ENCODE results near the gene NAV2. TPM values are rescaled to one million over a fixed set of nuclear protein-coding genes. Genes with fewer than 3 reads are reported as not detected.

Gene NAV2
- polyA plus RNA-seq, 1 donor (not counting 4 experiments of a cell fraction or from before 2014, with no cell fraction given), result 4.0 TPM

DNA sequence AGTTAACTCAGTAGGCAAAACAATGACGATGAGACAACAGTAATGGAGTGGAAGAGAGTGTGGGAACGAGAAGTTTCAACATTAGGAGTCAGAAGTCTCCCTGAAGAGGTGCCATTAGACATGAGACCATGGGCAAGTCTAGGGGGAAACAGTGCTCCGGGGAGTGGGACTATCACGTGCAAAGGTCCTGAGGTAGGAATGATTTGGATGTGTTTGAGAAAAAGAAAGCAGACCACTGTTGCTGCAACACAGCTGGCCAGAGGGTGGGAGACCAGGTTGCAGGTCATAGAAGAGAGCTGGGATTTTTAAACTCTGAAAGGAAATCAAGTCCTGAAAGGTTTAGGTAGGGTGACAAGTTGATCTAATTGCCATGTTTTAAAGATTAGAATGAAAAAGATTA is 63.0 kb downstream of the NAV2 start:
- Histone ChIP-seq H4K20me1 (ENCODE audit: control insufficient read depth, extremely low read depth, insufficient read depth, low read length) (no peaks in the 10 kb centered on the region), H3K27ac (ENCODE audit: control insufficient read depth, insufficient read depth, low read length) (no peak overlapping the region), H3K27me3 (ENCODE audit: control insufficient read depth, extremely low read depth, insufficient read depth, low read length) (peaks cover 35% of the 10 kb centered on the region), H3K4me2 (ENCODE audit: control insufficient read depth, extremely low read depth, insufficient read depth, low read depth, low read length) (no peak overlapping the region), H3K4me3 (ENCODE audit: control insufficient read depth in 2 of 3, extremely low read depth in 1 of 3, insufficient read depth in 2 of 3, low read depth in 1 of 3, low read length in 3 of 3) (no peak overlapping the region), H3K79me2 (ENCODE audit: control insufficient read depth, insufficient read depth, low read length) (no peaks in the 10 kb centered on the region), H3K9me3 (ENCODE audit: control insufficient read depth, low read depth, low read length) (no peaks in the 10 kb centered on the region), H2AFZ (ENCODE audit: control insufficient read depth, low read length) (no peak overlapping the region), H3K9ac (ENCODE audit: control insufficient read depth, extremely low read depth, insufficient read depth, low read length) (no peak overlapping the region), H3K4me1 (ENCODE audit: control insufficient read depth, extremely low read depth, insufficient read depth, low read length) (no peaks in the 10 kb centered on the region), H3K9me1 (ENCODE audit: control insufficient read depth, extremely low read depth, insufficient read depth, low read length) (no peaks in the 10 kb centered on the region), H3K36me3 (ENCODE audit: control insufficient read depth in 2 of 2, extremely low read depth in 1 of 2, insufficient read depth in 2 of 2, low read length in 2 of 2) (no peaks in the 10 kb centered on the region)
- TF ChIP-seq, protein P1, sequence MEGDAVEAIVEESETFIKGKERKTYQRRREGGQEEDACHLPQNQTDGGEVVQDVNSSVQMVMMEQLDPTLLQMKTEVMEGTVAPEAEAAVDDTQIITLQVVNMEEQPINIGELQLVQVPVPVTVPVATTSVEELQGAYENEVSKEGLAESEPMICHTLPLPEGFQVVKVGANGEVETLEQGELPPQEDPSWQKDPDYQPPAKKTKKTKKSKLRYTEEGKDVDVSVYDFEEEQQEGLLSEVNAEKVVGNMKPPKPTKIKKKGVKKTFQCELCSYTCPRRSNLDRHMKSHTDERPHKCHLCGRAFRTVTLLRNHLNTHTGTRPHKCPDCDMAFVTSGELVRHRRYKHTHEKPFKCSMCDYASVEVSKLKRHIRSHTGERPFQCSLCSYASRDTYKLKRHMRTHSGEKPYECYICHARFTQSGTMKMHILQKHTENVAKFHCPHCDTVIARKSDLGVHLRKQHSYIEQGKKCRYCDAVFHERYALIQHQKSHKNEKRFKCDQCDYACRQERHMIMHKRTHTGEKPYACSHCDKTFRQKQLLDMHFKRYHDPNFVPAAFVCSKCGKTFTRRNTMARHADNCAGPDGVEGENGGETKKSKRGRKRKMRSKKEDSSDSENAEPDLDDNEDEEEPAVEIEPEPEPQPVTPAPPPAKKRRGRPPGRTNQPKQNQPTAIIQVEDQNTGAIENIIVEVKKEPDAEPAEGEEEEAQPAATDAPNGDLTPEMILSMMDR (optimal IDR thresholded peaks at IDR 0.05 in 1 of 3, IDR thresholded peaks at IDR 0.05 in 1 of 3, conservative IDR thresholded peaks at IDR 0.05 in 1 of 3; ENCODE audit: extremely low read depth in 1 of 3, insufficient read depth in 2 of 3, low read length in 3 of 3), result no peak
- no peak for TF ChIP-seq EZH2 (IDR thresholded peaks at IDR 0.05; ENCODE audit: low read length)
- dilution Hi-C loops (cut with MboI; ENCODE audit: extremely low pct_ligation_motif_present, low sequenced_read_pairs), result no loop called here
- FAIRE-seq (no peak), DNase-seq (ENCODE audit: low read depth, low spot score) (no peak)

DNA sequence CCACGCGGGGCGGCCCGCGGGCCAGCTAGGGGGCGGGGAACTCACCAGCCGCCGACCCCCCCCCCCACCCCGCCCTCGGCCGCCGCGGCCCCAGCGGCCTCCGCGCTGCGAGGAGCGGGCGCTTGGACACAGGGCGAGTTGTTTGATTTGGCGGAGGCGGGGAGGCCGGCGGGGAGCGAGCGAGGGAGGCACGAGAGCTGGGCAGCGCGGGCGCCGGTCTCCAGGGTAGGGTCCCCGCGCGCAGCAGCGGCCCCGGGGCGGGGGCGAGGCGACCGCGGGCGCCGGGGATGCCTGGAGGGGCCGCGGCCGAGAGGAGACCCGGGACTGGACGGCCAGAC is 64.4 kb downstream of the NAV2 start:
- Histone ChIP-seq H4K20me1 (ENCODE audit: control insufficient read depth, extremely low read depth, insufficient read depth, low read length) (no peaks in the 10 kb centered on the region), H3K79me2 (ENCODE audit: control insufficient read depth, insufficient read depth, low read length) (no peaks in the 10 kb centered on the region), H2AFZ (ENCODE audit: control insufficient read depth, low read length) (no peak overlapping the region), H3K4me1 (ENCODE audit: control insufficient read depth, extremely low read depth, insufficient read depth, low read length) (no peaks in the 10 kb centered on the region), H3K36me3 (ENCODE audit: control insufficient read depth in 2 of 2, extremely low read depth in 1 of 2, insufficient read depth in 2 of 2, low read length in 2 of 2) (no peaks in the 10 kb centered on the region), H3K4me2 (ENCODE audit: control insufficient read depth, extremely low read depth, insufficient read depth, low read depth, low read length) (no peak overlapping the region), H3K9me3 (ENCODE audit: control insufficient read depth, low read depth, low read length) (no peaks in the 10 kb centered on the region), H3K27me3 (ENCODE audit: control insufficient read depth, extremely low read depth, insufficient read depth, low read length) (peaks cover 35% of the 10 kb centered on the region), H3K27ac (ENCODE audit: control insufficient read depth, insufficient read depth, low read length) (no peak overlapping the region), H3K9me1 (ENCODE audit: control insufficient read depth, extremely low read depth, insufficient read depth, low read length) (no peaks in the 10 kb centered on the region), H3K9ac (ENCODE audit: control insufficient read depth, extremely low read depth, insufficient read depth, low read length) (no peak overlapping the region), H3K4me3 (ENCODE audit: control insufficient read depth in 2 of 3, extremely low read depth in 1 of 3, insufficient read depth in 2 of 3, low read depth in 1 of 3, low read length in 3 of 3) (no peak overlapping the region)
- dilution Hi-C loops (cut with MboI; ENCODE audit: extremely low pct_ligation_motif_present, low sequenced_read_pairs), result no loop called here
- FAIRE-seq, result no peak
- TF ChIP-seq, protein P1 (optimal IDR thresholded peaks at IDR 0.05 in 1 of 3, IDR thresholded peaks at IDR 0.05 in 1 of 3, conservative IDR thresholded peaks at IDR 0.05 in 1 of 3; ENCODE audit: extremely low read depth in 1 of 3, insufficient read depth in 2 of 3, low read length in 3 of 3), result no peak
- no peak for TF ChIP-seq EZH2 (IDR thresholded peaks at IDR 0.05; ENCODE audit: low read length)
- DNase-seq (ENCODE audit: low read depth, low spot score), result no peak
